ENCODE results near the gene LRRK1. TPM values are rescaled to one million over a fixed set of nuclear protein-coding genes. Genes with fewer than 3 reads are reported as not detected.

The LRRK1 gene
- total RNA-seq, 2 donors from 2014 or later: 18.6 to 20.3 TPM

DNA sequence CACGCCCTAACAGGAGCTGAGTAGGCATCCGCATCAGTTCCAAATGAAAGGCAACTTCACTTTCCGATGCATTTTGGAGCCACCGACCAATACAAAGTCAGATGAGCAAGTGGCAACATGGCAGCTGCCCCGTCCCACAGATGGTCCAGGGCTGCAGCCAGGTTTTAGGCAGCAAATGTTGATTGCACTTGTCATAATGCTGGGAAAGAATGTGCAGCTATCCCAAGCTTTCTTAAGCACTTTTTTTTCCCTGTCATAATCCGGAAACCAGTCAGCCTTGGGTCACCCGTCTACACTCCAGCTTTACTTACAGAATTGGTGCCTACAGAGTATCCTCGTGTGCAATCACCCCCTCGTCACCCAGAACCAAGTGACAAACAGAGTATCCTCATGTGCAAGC, 185.0 kb downstream of the LRRK1 start:
- H3K4me1 ChIP-seq (replicated peaks): no peaks in the 10 kb centered on the region
- no peaks in the 10 kb centered on the region for H3K27me3 ChIP-seq (replicated peaks; ENCODE audit: insufficient read depth)
- H3K9me3 ChIP-seq: no peaks in the 10 kb centered on the region
- H3K4me3 ChIP-seq: no peak overlapping the region
- 96% methylated on average over 9 of the region's 9 CpGs for WGBS
- DNase-seq (ENCODE audit: low spot score): no peak
- no peak overlapping the region for H3K27ac ChIP-seq
- TF ChIP-seq, protein P1, sequence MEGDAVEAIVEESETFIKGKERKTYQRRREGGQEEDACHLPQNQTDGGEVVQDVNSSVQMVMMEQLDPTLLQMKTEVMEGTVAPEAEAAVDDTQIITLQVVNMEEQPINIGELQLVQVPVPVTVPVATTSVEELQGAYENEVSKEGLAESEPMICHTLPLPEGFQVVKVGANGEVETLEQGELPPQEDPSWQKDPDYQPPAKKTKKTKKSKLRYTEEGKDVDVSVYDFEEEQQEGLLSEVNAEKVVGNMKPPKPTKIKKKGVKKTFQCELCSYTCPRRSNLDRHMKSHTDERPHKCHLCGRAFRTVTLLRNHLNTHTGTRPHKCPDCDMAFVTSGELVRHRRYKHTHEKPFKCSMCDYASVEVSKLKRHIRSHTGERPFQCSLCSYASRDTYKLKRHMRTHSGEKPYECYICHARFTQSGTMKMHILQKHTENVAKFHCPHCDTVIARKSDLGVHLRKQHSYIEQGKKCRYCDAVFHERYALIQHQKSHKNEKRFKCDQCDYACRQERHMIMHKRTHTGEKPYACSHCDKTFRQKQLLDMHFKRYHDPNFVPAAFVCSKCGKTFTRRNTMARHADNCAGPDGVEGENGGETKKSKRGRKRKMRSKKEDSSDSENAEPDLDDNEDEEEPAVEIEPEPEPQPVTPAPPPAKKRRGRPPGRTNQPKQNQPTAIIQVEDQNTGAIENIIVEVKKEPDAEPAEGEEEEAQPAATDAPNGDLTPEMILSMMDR (IDR thresholded peaks at IDR 0.05): no peak
- TF ChIP-seq POLR2A (IDR thresholded peaks at IDR 0.05) (no peak), POLR2AphosphoS5 (IDR thresholded peaks at IDR 0.05) (no peak)
- intact Hi-C loops (cut with DNase I): no loop called here
- no peaks in the 10 kb centered on the region for H3K36me3 ChIP-seq

DNA sequence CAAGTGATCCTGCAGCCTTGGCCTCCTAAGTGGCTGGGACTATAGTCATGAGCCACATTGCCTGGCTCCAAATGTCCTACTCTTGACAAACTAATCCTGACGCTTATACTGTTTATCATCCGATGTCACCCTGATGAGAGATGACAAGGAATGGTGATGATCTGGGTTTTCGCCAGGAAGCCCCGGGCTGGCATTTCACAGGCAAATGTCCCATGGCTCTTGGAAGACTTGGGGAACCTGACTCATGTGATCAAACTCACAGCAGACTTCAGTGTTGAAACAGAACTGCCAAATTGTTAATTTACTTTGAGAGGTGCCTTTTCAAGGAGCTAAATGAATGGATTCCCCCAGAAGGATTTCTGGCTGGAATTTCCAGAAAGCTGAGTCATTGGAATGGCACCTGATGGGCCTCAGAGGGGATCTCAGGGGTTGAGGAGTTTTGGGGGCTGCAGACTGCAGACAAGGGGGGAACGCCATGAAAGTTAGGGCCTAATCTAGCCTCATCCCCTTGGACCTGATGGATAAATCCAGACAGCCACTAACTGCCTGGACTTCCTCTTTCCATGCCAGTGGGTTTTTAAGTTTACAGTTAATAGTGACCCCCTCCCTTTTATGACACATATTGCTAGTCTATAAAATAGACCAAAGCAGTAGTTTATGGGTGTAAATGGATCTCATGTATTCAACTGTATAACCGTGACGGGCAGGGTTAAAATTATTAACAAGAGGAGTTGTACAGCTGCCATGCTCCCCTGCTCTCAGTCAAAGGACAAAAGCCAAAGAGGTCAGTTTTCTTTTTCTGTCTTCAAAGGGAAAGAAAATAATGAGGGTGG, 186.1 kb downstream of the LRRK1 start:
- H3K9me3 ChIP-seq: no peaks in the 10 kb centered on the region
- 56% methylated on average over 7 of the region's 7 CpGs for WGBS
- H3K36me3 ChIP-seq: no peaks in the 10 kb centered on the region
- intact Hi-C loops (cut with DNase I): no loop called here
- no peaks in the 10 kb centered on the region for H3K27me3 ChIP-seq (replicated peaks; ENCODE audit: insufficient read depth)
- no peaks in the 10 kb centered on the region for H3K4me1 ChIP-seq (replicated peaks)
- H3K27ac ChIP-seq: no peak overlapping the region
- no peak for DNase-seq (ENCODE audit: low spot score)
- TF ChIP-seq POLR2AphosphoS5 (IDR thresholded peaks at IDR 0.05): no peak
- no peak for TF ChIP-seq POLR2A (IDR thresholded peaks at IDR 0.05)
- TF ChIP-seq, protein P1 (IDR thresholded peaks at IDR 0.05): no peak
- no peak overlapping the region for H3K4me3 ChIP-seq

DNA sequence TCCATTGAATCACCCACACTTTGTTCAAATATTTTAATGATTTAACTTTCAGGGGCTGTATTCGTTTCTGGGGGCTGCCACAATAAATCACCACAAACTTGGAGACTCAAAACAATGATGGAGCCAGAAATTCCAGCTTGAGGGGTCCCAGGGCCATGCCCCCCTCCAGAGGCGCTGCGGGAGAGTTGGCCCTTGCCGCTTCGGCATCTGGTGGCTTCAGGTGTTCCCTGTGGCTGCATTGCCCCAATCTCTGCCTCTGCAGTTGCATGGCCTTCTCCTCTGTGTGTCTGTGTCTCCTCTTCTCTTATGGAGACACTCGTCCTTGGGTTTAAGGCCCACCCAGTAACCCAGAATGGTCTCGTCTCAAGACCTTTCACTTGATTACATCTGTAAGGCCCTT, 187.9 kb downstream of the LRRK1 start:
- WGBS: 93% methylated on average over 7 of the region's 7 CpGs
- no peak overlapping the region for H3K27ac ChIP-seq
- no peak overlapping the region for H3K4me3 ChIP-seq
- no peaks in the 10 kb centered on the region for H3K36me3 ChIP-seq
- H3K4me1 ChIP-seq (replicated peaks): no peaks in the 10 kb centered on the region
- H3K27me3 ChIP-seq (replicated peaks; ENCODE audit: insufficient read depth): no peaks in the 10 kb centered on the region
- intact Hi-C loops (cut with DNase I): no loop called here
- no peak for DNase-seq (ENCODE audit: low spot score)
- no peaks in the 10 kb centered on the region for H3K9me3 ChIP-seq
- TF ChIP-seq POLR2A (IDR thresholded peaks at IDR 0.05) (no peak), POLR2AphosphoS5 (IDR thresholded peaks at IDR 0.05) (no peak)
- TF ChIP-seq, protein P1 (IDR thresholded peaks at IDR 0.05): no peak

DNA sequence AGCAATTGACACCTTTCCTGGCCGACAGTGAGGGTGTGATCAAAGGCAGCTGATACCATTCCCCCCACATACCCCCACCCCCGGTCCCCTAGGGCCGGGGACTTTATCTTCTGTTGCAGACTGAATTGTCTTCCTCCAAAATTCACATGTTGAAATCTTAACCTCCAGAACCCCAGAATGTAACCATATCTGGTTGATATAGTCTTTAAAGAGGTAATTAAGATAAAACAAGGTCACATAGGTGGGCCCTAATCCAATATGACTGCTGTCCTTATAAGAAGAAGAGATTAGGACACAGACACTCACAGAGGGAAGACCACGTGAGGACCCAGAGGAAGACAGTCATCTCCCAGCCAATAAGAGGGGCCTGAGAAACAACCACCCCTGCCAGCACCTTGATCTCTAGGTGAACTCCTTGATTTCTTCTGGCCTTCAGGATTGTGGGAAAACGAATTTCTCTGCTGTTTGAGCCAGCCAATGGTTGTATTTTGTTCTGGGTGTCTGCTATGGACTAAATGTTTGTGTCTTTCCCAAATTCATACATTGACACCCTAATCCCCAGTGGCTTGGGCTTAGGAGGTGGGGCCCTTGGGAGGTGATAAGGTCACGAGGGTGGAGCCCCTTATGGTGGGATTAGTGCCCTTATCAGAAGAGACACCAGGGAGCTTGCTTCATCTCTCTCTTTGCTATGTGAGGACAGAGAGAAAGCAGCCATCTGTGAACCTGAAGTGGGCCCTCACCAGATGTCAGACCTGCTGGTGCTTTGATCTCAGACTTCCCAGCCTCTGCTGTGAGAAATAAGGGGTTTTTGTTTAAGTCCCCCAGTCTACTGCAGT, 188.7 kb downstream of the LRRK1 start:
- DNase-seq (ENCODE audit: low spot score): no peak
- Histone ChIP-seq H3K27me3 (replicated peaks; ENCODE audit: insufficient read depth) (no peaks in the 10 kb centered on the region), H3K9me3 (no peaks in the 10 kb centered on the region), H3K4me3 (no peak overlapping the region), H3K36me3 (no peaks in the 10 kb centered on the region), H3K4me1 (replicated peaks) (no peaks in the 10 kb centered on the region), H3K27ac (no peak overlapping the region)
- intact Hi-C loops (cut with DNase I): no loop called here
- TF ChIP-seq, protein P1 (IDR thresholded peaks at IDR 0.05): no peak
- TF ChIP-seq POLR2A (IDR thresholded peaks at IDR 0.05) (no peak), POLR2AphosphoS5 (IDR thresholded peaks at IDR 0.05) (no peak)
- WGBS: 91% methylated on average over 6 of the region's 6 CpGs

All from prostate gland (tissue), 2 donors.